Measurements from ENCODE around the gene ARSB.

ARSB gene

DNA sequence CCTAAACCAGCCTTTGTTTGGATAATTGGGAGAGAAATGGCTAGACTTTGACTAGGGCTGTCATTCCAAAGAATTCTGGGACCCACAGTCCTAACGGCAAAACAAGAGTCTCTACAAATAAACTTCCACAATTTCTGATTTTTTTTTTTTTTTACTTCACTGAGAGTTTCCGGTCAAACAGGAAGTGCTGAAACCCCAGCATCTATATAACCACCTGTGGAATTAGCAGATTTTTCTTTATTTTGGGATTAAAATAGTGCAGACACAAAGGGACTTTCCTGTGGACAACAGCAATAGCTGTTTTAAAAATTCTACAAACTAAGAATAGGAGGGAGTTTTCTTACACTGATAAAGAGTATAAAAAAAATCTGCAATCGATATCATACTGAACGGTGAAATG lies 157.4 kb downstream of the ARSB start:
- in situ Hi-C loops (cut with MboI; ENCODE audit: low pct_unique_long_range_greater_than_20kb, low sequenced_read_pairs, unreplicated experiment): no loop called here
- TF ChIP-seq, protein P1, sequence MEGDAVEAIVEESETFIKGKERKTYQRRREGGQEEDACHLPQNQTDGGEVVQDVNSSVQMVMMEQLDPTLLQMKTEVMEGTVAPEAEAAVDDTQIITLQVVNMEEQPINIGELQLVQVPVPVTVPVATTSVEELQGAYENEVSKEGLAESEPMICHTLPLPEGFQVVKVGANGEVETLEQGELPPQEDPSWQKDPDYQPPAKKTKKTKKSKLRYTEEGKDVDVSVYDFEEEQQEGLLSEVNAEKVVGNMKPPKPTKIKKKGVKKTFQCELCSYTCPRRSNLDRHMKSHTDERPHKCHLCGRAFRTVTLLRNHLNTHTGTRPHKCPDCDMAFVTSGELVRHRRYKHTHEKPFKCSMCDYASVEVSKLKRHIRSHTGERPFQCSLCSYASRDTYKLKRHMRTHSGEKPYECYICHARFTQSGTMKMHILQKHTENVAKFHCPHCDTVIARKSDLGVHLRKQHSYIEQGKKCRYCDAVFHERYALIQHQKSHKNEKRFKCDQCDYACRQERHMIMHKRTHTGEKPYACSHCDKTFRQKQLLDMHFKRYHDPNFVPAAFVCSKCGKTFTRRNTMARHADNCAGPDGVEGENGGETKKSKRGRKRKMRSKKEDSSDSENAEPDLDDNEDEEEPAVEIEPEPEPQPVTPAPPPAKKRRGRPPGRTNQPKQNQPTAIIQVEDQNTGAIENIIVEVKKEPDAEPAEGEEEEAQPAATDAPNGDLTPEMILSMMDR (IDR thresholded peaks at IDR 0.05; ENCODE audit: extremely low read depth, insufficient read depth, missing control alignments): no peak
- no peak for DNase-seq (ENCODE audit: low spot score)

DNA sequence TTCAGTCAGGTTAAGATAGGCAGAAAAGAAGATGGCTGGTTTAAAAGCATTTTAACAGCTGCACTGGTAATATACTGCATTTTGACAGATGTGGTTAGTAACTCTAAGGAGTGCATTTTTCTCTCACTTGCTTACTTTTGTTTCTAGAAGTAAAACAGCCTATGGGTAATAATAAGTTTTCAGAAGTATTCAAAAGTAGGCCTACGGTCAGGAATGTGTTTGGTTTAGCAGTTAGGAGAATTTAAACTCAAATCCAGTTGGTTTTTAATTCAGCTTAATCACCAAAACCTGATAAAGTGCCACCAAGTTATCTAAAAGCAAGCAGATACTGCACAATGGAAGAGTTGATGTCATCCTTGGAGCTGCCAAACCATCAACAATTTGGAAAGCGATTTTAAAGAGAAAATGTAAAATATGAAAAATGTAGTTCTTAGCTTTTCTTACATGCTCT lies 160.3 kb downstream of the ARSB start:
- in situ Hi-C loops (cut with MboI; ENCODE audit: low pct_unique_long_range_greater_than_20kb, low sequenced_read_pairs, unreplicated experiment): no loop called here
- TF ChIP-seq, protein P1 (IDR thresholded peaks at IDR 0.05; ENCODE audit: extremely low read depth, insufficient read depth, missing control alignments): no peak
- DNase-seq (ENCODE audit: low spot score): no peak

DNA sequence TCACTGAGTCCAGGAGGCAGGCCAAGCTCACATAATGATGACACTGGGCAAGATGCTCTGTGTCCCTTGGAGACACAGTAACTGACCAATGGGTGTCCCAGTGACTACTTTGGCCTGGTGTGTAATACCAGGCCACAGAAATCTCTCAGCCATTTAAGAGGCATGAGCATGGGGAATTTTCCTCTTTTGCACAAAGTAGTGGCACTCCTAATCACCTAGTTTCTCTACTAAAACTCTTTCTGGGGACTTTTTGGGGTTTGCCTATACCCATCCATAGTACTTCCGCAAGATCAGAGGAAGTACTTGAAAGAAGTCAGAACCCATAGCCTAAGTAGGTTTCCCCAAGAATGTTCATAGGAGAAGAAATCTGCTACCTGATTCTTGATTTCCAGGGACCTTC lies 161.9 kb downstream of the ARSB start:
- TF ChIP-seq, protein P1 (IDR thresholded peaks at IDR 0.05; ENCODE audit: extremely low read depth, insufficient read depth, missing control alignments): no peak
- no peak for DNase-seq (ENCODE audit: low spot score)
- in situ Hi-C loops (cut with MboI; ENCODE audit: low pct_unique_long_range_greater_than_20kb, low sequenced_read_pairs, unreplicated experiment): no loop called here

DNA sequence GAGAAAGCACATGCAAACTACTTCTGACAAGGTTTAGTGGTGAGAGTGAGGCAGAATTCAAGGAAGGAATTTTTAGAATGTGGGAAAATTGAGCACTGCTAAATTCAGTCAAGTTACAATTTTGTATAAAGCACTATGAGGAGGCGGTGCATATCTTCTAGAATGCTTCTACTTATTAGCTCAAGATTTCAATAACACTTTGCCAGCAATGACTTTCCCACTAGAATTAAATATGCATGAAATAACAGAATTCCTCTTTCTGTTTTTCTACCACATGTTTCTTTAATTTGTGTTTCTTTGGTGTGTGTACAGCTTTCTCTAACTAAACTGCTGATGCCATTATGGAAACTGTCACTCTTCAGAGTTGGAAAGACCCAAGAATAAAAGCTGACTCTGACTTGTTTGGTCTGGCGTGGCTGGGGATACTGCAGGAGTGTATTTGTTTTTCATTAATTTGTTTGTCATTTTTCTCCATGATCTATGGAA lies 163.5 kb downstream of the ARSB start:
- in situ Hi-C loops (cut with MboI; ENCODE audit: low pct_unique_long_range_greater_than_20kb, low sequenced_read_pairs, unreplicated experiment): no loop called here
- no peak for DNase-seq (ENCODE audit: low spot score)
- TF ChIP-seq, protein P1 (IDR thresholded peaks at IDR 0.05; ENCODE audit: extremely low read depth, insufficient read depth, missing control alignments): no peak

DNA sequence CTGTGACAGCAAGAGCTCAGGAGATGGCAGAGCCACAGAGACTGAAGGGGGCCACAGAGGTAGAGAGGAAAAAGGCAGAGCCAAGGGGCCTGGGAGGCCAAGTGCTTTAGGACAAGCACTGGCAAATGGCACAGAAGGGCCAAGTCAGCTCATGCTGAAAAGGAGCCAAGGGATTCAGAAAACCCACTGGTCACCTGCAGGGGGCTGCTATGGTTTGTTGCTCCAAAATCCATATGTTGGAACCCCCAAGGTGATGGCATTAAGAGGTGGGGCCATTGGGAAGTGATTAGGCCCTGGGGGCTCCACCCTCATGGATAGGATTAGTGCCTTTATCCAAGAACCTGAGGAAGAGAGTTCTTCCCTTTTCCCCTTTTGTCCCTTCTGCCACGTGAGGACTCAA lies 165.4 kb downstream of the ARSB start:
- TF ChIP-seq, protein P1 (IDR thresholded peaks at IDR 0.05; ENCODE audit: extremely low read depth, insufficient read depth, missing control alignments): no peak
- in situ Hi-C loops (cut with MboI; ENCODE audit: low pct_unique_long_range_greater_than_20kb, low sequenced_read_pairs, unreplicated experiment): no loop called here
- no peak for DNase-seq (ENCODE audit: low spot score)

DNA sequence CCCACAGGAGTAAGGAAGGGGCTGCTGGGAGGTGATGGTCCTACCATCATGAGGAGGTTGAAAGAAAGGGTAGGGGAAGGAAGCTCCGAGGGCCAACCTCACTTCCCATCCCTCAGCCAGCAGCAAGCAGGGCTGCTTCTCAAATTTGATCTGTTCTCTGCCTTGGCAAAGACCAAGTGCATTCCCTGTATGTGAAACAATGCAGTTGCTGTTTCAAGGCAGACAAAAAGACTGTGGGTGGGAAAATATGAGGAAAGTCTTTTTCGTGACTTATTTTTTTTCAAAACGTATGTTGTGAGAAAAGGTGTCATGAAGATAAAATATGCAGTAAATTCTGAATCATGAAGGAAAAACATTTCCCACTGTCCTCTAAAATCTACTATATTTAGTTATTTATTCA lies 165.9 kb downstream of the ARSB start:
- in situ Hi-C loops (cut with MboI; ENCODE audit: low pct_unique_long_range_greater_than_20kb, low sequenced_read_pairs, unreplicated experiment): no loop called here
- TF ChIP-seq, protein P1 (IDR thresholded peaks at IDR 0.05; ENCODE audit: extremely low read depth, insufficient read depth, missing control alignments): no peak
- no peak for DNase-seq (ENCODE audit: low spot score)
